HG03159 (cell line): ENCODE measurements around the gene TBC1D3G.
"Not testable (repeated sequence)": the region's sequence is repeated elsewhere in the genome, so short reads cannot be mapped to it uniquely, and the experiment has no call there.

Experiments used
- ATAC-seq: cut with Tn5 transposase; IDR thresholded peaks from one replicate; pipeline ENCODE4 v1.9.1; 2021; ENCODE audit warnings: mild to moderate bottlenecking, moderate library complexity; ENCODE audit not compliant: unreplicated experiment

The TBC1D3G gene

DNA sequence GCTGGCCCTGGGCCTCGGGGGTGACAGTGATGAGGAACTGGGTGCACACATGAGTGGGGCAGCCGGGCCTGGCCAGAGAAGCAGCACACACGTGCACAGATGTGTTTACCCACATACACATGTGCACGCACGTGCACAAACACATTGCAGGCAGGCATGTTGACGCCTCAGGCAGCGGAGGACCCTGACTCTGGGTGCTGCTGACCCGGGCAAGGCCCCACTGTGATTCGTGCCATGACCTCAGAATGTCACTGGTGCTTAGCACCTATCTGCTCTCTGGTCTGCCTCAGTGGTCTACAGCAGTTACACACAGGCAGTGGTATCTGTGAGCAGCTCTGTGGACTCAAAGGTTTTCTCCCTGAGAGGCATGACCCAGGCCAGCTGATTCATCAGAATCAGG is at the start of gene TBC1D3G:
Gene TBC1D3G (plus strand): TSS at position 301 of the 400 bp plus-strand sequence. CDS start 1,528 bp downstream, outside the sequence.
- ATAC-seq, result not testable (repeated sequence)

GRCh38 chr17:36283256-36283655 is 40.4 kb upstream of the TBC1D3G start:
- not testable (repeated sequence) for ATAC-seq

GRCh38 chr17:36284219-36284618 is 39.5 kb upstream of the TBC1D3G start:
- not testable (repeated sequence) for ATAC-seq

DNA sequence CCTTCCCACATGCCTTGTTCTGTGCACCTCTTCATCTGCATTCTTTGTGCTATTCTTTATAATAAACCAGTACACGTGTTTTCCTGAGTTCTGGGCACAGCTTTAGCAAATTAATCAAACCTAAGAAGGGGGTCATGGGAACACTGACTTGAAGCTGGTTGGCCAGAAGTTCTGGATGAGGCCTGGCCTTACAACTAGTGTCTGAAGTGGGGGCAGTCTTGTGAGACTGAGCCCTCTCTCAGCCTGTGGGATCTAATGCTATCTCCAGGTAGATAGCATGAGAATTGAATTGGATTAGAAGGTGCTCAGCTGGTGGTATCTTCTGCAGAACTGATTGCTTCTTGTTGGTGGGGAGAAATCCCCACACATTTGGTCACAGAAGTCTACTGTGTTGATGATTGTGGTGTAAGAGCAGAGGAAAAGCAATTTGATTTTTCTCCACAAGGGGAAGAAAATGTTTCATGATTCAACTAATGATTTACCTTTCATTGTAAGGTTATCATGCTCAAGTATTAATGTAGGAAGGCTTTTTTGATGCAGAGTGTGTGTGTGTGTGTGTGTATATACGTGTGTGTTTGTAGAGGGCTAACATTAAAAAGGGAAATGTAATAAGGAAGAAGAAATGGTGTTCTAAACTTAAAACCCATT is 33.6 kb upstream of the TBC1D3G start:
- ATAC-seq, result not testable (repeated sequence)

DNA sequence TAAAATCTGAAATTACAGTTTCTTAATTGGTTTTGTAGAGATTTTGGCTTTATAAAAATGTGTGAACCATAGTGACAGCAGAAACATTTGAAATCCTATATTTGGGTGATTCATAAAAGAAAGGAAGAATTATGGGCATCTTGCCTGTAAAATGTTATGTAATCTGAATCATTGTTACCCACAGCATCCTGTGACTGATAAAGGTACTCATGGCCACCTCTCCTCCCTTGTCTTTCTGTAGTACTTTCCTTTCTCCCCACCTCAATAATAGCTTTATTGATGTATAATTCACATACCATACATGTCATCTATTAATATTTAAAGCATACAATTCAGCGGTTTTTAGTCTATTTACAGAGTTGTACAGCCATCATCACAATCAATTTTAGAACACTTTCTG is 28.5 kb upstream of the TBC1D3G start:
- not testable (repeated sequence) for ATAC-seq

DNA sequence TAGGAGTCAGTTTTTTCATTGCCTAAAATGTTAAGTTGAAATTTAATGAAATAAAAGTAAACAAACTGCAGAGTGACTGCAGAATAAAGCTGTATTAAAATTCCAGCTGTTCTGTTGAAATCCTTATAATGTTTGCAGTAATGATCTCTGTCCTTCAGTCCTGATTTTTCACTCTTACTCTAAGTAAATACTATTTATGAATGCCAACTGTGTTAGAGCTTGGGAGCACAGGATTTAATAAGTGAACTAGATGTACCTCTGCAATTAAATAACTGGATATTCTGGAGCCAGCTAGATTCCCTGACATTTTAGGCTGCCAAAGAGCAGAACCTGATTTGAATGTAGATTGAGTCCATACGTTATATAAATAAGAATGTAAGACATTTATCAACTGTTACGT is 7.9 kb upstream of the TBC1D3G start:
- not testable (repeated sequence) for ATAC-seq

DNA sequence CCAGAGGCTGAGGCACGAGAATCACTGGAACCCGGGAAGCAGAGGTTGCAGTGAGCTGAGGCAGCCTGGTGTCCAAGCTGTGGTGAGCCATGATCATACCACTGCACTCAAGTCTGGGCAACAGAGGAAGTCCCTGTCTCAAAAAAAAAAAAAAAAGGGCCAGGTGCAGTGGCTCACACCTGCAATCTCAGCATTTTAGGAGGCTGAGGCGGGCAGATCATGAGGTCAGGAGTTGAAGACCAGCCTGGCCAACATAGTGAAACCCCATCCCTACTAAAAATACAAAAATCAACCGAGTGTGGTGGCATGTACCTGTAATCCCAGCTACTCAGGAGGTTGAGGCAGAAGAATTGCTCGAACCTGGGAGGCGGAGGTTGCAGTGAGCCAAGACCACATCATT is 38.8 kb downstream of the TBC1D3G start:
- not testable (repeated sequence) for ATAC-seq

DNA sequence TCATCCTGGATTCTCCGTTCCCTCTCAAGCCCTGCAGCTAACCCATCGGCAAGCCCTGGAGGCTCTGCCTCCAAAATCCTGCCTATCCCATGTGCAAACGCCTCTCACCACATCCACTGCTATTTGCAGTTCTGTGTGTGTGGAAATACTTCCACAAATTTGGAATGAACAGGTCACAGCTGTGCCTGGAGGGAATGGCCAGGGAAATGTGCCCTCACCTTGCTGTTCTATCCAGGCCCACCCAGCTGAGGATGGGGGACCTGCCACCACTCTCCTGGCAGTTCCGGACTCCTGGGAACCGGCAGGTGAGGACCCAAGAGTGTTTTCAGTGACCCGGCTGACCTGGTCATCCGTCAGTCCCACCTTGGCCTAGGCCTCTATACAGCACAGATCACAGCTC is 52.3 kb downstream of the TBC1D3G start:
- not testable (repeated sequence) for ATAC-seq
